Renal cortical epithelial cell (primary cell): ENCODE measurements around the gene TEKT2. TPM values are rescaled to one million over a fixed set of nuclear protein-coding genes. Genes with fewer than 3 reads are reported as not detected.

Experiments used
- DNase-seq: peaks from one replicate; pipeline ENCODE4 v3.0.0-alpha.2; 2011; ENCODE audit warnings: low read depth
- total RNA-seq: library from RNA; depleted of rRNA; stranded (reverse); fragments of >200 nt; gene quantifications from 2 replicates; pipeline ENCODE4 v1.2.3, GENCODE V29; 2014

Gene TEKT2
- total RNA-seq, 1 donor from 2014 or later, result 1.4 TPM

DNA sequence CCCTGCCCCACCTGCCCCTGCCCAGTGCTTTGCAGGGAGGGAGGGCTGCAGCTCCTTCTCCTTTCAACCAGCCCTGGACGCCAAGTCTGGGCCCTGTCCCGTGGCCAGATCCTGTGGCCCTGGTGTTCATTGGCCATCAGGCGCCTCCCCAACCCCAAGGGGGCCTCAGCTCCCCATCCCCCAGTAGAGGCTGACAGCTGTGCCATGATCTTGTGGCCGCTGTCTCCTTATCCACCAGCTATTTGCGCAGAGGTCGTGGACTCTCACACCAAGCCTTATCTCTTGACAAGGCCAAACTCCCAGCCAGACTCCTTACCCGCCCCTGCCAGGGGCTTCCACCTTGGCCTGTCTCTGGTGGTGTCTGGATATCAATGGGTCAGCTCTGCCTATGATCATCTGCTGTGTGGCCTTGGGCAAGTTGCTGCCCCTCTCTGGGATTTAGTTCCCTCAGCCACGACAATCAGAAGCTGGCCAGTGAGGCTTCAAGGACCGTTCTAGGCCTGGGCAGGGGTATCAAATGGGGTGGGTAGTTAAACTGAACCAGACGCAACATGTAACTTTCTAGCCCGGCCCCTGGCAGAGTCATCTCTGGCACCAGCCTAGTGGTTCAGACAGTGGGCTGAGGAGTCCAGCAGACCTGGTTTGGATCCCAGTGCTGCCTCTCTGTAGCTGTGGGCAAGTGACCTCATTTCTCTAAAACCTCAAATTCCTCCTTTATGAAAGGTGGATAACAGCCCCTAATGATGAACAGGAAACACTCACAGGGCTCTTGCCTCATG is 44.4 kb downstream of the TEKT2 start:
- peak; percentile 66 for DNase-seq

DNA sequence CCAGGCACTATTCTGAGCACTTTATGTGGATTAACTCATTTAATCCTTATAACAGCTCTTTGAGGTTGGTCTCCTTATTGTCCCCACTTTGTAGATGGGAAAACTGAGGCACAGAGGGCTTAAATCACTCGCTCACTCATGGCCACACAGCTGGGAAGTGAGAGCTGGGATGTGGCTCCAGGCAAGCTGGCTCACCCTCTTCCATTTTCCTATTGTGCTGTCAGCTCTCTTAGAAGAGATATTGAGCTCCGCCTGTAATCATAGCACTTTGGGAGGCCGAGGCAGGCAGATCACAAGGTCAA is 45.0 kb downstream of the TEKT2 start:
- no peak for DNase-seq

DNA sequence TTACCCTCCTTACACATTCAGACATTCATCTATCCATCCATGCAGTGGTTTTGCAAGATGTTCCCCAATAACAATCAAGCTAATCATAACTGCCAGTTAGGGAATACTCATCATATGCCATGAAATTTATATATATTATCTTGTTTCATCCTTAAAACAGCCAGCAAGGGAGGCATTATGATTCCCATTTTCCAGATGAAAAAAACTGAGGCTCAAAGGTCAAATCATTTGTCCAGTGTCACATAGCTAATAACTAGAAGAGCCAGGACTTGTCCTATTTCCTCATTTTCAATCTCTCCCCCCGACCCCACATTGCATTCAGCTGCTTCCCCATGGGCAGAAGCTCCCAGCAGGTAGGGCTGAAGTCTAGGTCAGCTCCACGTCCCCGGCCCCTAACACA is 48.1 kb downstream of the TEKT2 start:
- DNase-seq, result no peak

DNA sequence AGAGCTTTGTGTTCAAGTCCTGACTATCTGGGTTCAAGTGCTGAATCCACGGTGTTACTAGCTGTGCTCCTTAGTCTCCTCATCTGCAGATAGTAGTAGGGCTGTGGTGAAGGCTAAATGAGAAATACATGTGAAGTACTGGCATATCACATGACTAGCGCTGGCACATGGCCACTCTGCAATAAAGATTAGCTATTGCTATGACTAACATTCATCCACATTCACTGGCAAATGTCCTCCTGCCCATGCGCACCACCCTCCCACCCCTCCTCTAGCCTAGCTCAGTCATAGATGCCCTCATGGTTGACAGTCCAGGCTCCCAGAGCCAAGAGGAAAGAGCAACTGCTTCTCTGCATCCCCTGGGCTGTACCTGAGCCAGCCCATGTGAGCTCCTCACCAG is 49.6 kb downstream of the TEKT2 start:
- peak; percentile 97 for DNase-seq

DNA sequence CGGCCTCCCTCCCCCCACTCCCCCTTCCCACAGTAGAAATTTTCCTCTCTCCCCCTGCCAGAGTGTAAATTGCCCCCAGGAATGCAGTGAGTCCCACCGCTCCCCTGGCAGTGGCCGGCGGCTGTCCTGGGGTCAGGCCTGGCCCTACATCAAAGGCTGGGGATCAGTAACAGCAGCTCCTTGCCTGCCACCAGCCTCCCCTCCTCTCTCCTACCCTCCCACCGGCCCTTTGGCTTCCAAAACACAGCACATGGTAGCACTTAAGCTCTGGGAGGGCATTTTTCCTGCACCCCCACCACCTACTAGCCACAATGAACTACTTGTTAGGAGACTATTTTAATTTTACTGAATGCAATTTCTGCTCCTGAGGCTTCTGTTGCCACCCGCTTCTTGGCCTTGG is 50.1 kb downstream of the TEKT2 start:
- DNase-seq, result no peak

DNA sequence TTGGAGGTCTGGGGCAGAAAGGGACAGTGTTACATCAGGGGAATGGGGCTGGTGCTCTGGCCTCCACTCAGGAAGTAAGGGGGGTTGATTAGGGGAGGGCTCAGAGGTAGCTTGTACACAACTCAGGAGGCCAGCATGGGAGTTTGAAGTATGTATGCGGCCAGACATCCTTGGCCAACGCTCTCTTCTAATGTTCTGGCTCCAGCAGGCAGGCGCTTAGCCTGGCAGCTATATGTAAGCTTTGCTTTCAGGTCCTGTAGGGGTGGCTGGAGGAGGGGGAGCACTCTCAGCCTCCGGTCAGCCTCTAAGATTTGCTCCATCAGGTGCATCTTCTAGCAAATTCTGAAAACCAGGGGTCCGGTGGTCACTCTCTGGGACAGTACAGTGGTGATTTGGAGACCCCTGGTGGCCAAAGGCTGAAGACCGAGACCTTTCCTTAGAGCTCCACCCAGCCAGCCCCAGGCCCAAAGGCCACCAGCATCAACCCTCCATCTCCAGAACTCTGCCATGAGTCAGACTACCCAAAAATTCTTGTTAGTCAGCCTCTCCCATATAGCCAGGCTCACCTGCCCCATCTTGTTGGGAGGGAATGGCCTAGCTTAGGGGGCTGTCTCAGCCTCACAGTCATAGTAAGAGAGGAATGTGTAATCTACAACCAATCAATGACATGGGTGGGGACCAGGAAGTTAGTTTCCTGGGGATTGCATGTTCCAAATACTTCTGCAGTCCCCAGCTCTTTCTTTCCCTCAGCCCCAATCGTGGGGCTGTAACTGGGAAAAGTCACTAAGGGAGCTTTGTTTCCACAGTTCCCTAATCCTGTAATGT is 50.8 kb downstream of the TEKT2 start:
- DNase-seq, result no peak

DNA sequence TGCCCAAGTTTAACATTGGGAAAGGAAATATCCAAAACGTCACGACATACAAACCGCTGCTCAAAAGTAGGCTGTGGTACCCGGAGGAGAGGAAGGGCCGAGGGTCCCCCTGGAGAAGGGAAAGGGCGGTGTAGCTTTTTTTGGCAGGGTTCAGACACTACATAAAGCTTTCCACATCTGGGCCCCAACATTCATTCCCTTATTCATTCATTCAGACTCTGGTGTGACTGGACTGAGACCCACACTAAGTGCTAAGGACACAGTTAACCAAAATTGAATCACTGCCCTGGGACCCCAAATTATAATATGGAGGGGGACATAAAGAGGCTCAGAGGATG is 51.4 kb downstream of the TEKT2 start:
- DNase-seq, result no peak

DNA sequence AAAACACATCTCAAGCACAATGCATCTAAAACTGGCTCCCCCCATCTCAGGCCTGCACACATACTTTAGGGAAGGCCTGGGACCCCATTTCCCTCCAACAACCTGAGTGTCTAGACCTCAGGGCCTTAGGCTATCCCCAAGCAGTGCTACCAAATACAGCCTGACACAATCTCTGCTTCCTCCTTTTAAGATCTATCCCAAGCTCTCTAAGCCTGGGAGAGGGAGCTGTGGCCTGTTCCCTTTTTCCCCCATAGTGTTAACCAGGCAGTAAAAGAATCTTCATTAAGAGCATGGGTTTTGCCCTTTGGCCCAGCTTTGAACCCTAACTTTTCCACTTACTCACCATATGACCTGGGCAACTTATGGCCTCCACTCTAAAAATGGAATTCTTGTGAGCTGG is 51.9 kb downstream of the TEKT2 start:
- DNase-seq, result no peak

DNA sequence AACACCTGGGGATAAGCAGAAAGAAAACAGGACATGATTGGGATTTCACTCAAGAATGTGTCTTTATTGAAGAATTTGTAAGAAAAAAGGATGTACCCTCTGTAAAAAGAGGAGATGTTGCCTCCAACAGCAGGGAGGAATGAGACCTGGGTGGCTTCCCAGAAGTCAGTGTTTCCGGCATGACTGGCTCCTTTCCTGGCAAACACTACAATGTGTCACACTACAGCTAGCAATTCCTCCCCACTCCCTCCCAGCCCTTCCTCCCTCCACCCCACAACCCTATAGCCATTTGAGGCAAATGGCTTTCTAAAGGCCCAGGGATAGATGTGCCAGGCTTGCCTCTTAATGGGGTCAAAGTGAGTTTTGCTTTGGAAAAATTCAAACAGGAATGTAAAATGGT is 52.6 kb downstream of the TEKT2 start:
- peak; percentile 61 for DNase-seq

DNA sequence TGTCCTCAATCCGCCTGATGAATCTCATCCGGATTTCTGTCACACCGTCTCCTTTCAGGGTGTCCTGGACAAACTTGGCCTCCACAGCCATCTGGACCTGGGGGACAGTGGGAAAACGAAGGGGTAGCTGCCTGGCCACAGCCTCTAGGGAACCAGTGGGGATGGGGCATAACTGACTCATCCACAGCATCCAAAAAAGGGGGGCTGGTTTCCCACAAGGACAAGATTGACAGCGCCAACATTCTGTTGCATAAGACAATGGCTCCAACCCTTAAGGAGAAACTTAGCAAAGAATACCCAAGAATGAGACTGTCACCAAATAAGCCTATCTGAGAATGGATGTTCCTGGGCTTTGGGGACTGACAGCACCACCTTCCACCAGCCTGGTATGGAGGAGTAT is 53.3 kb downstream of the TEKT2 start:
- DNase-seq, result no peak

DNA sequence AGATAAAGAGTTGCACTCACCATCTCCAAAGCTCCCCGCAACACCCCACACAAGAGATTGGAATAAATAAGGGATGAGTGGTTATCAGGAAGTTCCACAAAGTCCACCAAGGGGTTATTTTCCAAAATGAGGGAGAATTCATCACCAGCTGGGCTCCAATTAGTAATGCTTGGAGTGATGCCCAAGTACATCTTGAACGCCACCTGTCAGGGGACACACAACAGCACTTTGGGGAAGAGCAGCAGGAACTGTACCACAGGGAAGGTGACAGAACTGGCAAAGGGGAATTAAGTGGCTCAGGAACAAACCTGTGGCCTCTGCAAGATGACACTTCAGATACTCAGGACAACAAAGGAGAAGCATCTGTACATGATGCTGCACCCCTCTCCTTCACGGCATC is 53.9 kb downstream of the TEKT2 start:
- no peak for DNase-seq

Other genes with a start within 250 kb of the TEKT2 start
- 4.9 and 17.9 TPM in 2 replicates for gene AGO1, start 200.9 kb upstream of the TEKT2 start, total RNA-seq
- 5.0 and 26.1 TPM in 2 replicates for gene AGO3, start 153.0 kb upstream of the TEKT2 start, total RNA-seq
- 46.9 and 68.1 TPM in 2 replicates for gene ADPRS, start 4.8 kb downstream of the TEKT2 start, total RNA-seq
- gene COL8A2, start 41.1 kb downstream of the TEKT2 start, total RNA-seq, result 0.69 and 2.7 TPM in 2 replicates
- 89.6 and 158 TPM in 2 replicates for gene TRAPPC3, start 65.4 kb downstream of the TEKT2 start, total RNA-seq
- 87.9 and 149 TPM in 2 replicates for gene MAP7D1, start 72.1 kb downstream of the TEKT2 start, total RNA-seq
- 130 TPM in 2 replicates for gene THRAP3, start 140.3 kb downstream of the TEKT2 start, total RNA-seq
- gene SH3D21, start 222.3 kb downstream of the TEKT2 start, total RNA-seq, result 2.8 and 6.4 TPM in 2 replicates
- 56.6 and 104 TPM in 2 replicates for gene EVA1B, start 239.6 kb downstream of the TEKT2 start, total RNA-seq